ENCODE measurements around the gene MED22.
A peak's percentile ranks its signal among the peaks of the same experiment; 100 is the strongest.
"Not testable (repeated sequence)": the region's sequence is repeated elsewhere in the genome, so short reads cannot be mapped to it uniquely, and the experiment has no call there.

The MED22 gene

DNA sequence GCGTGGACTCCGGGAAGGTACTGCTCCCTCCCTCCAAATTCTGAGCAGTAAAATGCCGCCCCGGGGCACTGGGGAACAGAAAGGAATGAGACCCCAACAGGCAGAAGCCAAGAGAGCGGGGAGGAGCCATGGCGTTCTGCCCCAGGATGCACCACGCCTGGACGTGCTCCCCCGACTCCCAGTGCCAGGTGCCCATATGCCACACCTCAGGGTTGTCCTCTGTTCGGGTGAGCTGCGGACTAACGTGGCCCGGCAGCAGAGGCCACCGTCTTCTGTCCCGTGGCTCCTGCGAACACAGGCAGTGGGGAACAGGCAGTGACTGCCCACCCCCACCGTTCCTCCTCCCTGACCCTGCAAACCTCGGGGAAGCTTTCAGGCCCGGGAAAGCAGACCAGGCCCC is 16.7 kb downstream of the MED22 start:
- TF ChIP-seq, protein P1, sequence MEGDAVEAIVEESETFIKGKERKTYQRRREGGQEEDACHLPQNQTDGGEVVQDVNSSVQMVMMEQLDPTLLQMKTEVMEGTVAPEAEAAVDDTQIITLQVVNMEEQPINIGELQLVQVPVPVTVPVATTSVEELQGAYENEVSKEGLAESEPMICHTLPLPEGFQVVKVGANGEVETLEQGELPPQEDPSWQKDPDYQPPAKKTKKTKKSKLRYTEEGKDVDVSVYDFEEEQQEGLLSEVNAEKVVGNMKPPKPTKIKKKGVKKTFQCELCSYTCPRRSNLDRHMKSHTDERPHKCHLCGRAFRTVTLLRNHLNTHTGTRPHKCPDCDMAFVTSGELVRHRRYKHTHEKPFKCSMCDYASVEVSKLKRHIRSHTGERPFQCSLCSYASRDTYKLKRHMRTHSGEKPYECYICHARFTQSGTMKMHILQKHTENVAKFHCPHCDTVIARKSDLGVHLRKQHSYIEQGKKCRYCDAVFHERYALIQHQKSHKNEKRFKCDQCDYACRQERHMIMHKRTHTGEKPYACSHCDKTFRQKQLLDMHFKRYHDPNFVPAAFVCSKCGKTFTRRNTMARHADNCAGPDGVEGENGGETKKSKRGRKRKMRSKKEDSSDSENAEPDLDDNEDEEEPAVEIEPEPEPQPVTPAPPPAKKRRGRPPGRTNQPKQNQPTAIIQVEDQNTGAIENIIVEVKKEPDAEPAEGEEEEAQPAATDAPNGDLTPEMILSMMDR (IDR thresholded peaks at IDR 0.05; ENCODE audit: insufficient read depth, low read depth, low read length, missing control alignments), result no peak
- no peak for DNase-seq (ENCODE audit: low read depth)

GRCh38 chr9:133329306-133330156 is 18.4 kb downstream of the MED22 start:
- not testable (repeated sequence) for DNase-seq (ENCODE audit: low read depth); H3K4me3 ChIP-seq (ENCODE audit: low read depth, low read length)
- TF ChIP-seq, protein P1 (IDR thresholded peaks at IDR 0.05; ENCODE audit: insufficient read depth, low read depth, low read length, missing control alignments), result peak; percentile 46

More for the DNA sequence above, 16.7 kb downstream of the MED22 start:
- no peak overlapping the region for H3K4me3 ChIP-seq (ENCODE audit: low read depth, low read length)

GRCh38 chr9:133327834-133328484 is 20.0 kb downstream of the MED22 start:
- no peak overlapping the region for H3K4me3 ChIP-seq (ENCODE audit: low read depth, low read length)
- TF ChIP-seq, protein P1 (IDR thresholded peaks at IDR 0.05; ENCODE audit: insufficient read depth, low read depth, low read length, missing control alignments), result no peak

DNA sequence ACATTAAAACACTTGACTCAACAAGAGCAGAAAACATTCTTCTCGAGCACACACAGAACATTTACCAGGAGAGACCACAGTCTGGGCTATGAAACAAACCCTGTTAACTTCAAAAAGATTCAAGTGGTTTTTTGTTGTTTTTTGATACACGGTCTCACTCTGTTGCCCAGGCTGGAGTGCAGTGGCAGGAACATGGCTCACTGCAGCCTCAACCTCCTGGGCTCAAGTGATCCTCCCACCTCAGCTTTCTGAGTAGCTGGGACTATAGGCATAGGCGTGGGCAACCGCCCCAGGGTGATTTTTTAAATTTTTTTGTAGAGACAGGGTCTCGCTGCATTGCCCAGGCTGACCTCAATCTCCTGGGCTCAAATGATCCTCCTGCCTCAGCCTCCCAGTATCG is 20.9 kb downstream of the MED22 start:
- not testable (repeated sequence) for DNase-seq (ENCODE audit: low read depth)

More at GRCh38 chr9:133327834-133328484, 20.0 kb downstream of the MED22 start:
- no peak for DNase-seq (ENCODE audit: low read depth)

GRCh38 chr9:133323991-133324703 is 23.8 kb downstream of the MED22 start:
- H3K4me3 ChIP-seq (ENCODE audit: low read depth, low read length), result no peak overlapping the region
- no peak for DNase-seq (ENCODE audit: low read depth)
- TF ChIP-seq, protein P1 (IDR thresholded peaks at IDR 0.05; ENCODE audit: insufficient read depth, low read depth, low read length, missing control alignments), result no peak

More for the DNA sequence above, 20.9 kb downstream of the MED22 start:
- H3K4me3 ChIP-seq (ENCODE audit: low read depth, low read length), result not testable (repeated sequence)

- DNase-seq (ENCODE audit: low read depth), result no peak
- TF ChIP-seq, protein P1 (IDR thresholded peaks at IDR 0.05; ENCODE audit: insufficient read depth, low read depth, low read length, missing control alignments), result no peak
- no peak overlapping the region for H3K4me3 ChIP-seq (ENCODE audit: low read depth, low read length)
These were observed 24.7 kb downstream of the MED22 start for GRCh38 chr9:133323211-133323610.

GRCh38 chr9:133322701-133323100 is 25.2 kb downstream of the MED22 start:
- no peak overlapping the region for H3K4me3 ChIP-seq (ENCODE audit: low read depth, low read length)
- TF ChIP-seq, protein P1 (IDR thresholded peaks at IDR 0.05; ENCODE audit: insufficient read depth, low read depth, low read length, missing control alignments), result no peak
- no peak for DNase-seq (ENCODE audit: low read depth)

Measured in GM12865 (cell line).